Camera-type eye (tissue), 1 donor: ENCODE measurements around the gene KLHL7. TPM values are rescaled to one million over a fixed set of nuclear protein-coding genes. Genes with fewer than 3 reads are reported as not detected.

ENCODE experiments used
- total RNA-seq: library from RNA; depleted of rRNA; stranded (reverse); fragments of >200 nt; gene quantifications from one replicate; pipeline ENCODE4 v1.2.3, GENCODE V29; 2014

KLHL7 gene
- 119 TPM for total RNA-seq

GRCh38 chr7:23105644-23106056 lies at the start of gene KLHL7:
TSS of gene KLHL7 (plus strand) at chr7:23105785. CDS start at chr7:23106027, 242 bp downstream.

GRCh38 chr7:23181684-23182553 lies 76.3 kb downstream of the KLHL7 start, which contains the start of gene NUP42:
TSS of gene NUP42 (plus strand) at chr7:23182048. CDS start at chr7:23182086, 38 bp downstream.

Other genes with a start within 250 kb of the KLHL7 start
- 95.6 TPM for gene HYCC1, start 91.7 kb upstream of the KLHL7 start, total RNA-seq
- gene NUP42, start 76.3 kb downstream of the KLHL7 start, total RNA-seq: 46.0 TPM
- gene GPNMB, start 141.0 kb downstream of the KLHL7 start, total RNA-seq: 110 TPM
- gene MALSU1, start 193.6 kb downstream of the KLHL7 start, total RNA-seq: 44.8 TPM